Stimulated activated CD4-positive, alpha-beta T cell treated with anti-CD3 and anti-CD28 coated beads, Interleukin-4, amount 100 ng/mL, for 48 hours (primary cell): ENCODE measurements around the gene TACR1.
A peak's percentile ranks its signal among the peaks of the same experiment; 100 is the strongest.
"Not testable (repeated sequence)": the region's sequence is repeated elsewhere in the genome, so short reads cannot be mapped to it uniquely, and the experiment has no call there.

Source experiments
- DNase-seq, 2 donors: peaks; one replicate each; pipeline ENCODE4 v3.0.0-alpha.2; 2020; ENCODE audit warnings: low read depth in 2 of 2

The TACR1 gene

GRCh38 chr2:75089471-75089870 lies 109.8 kb downstream of the TACR1 start:
- DNase-seq, result no peak

GRCh38 chr2:75088791-75089190 lies 110.5 kb downstream of the TACR1 start:
- no peak for DNase-seq

GRCh38 chr2:75087736-75088135 lies 111.6 kb downstream of the TACR1 start:
- no peak for DNase-seq

- DNase-seq, result no peak
These were observed 119.7 kb downstream of the TACR1 start for GRCh38 chr2:75079575-75079974.

DNA sequence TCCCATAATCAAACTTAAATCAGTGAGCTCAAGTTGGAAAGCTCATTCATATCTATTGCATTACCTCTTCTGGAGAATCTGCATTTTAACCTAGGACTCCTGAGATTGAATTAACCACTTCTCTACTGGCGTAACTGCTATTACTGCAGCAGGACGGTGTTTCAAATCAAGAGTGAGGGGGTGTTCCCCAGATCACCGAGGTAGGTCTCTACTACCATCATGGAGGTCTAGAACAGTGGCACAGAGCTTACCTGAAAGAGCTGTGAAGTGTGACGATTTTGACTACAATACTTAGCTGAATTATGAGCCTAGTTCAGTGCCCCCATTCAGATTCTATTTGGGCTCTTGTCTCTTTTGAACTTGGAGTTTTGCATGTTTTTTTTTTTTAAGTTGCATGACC lies 121.4 kb downstream of the TACR1 start:
- DNase-seq, result no peak

DNA sequence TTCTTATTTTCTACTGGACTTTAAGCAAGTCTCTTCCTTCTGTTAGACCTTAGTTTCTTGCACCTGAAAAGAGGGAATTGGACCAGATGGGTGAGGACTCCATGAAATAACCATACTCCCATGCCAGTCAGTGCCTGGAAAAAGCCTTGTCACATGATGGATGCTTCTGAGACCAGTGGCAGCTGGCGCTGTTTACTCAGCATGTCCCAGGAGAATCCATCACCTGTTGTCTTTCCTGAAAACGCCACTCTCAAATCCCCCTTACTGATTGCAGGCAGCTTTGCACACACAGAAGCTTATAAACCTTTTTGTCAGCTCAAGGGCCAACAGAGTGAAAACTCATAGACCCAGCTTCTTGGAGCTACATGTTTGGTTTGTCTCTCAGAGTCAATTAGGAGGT lies 123.2 kb downstream of the TACR1 start:
- DNase-seq, result no peak

GRCh38 chr2:75074708-75075107 lies 124.6 kb downstream of the TACR1 start:
- DNase-seq, result no peak

- DNase-seq, result no peak
These were observed 125.1 kb downstream of the TACR1 start for GRCh38 chr2:75074228-75074627.

- DNase-seq, result no peak
These were observed 127.6 kb downstream of the TACR1 start for GRCh38 chr2:75071766-75072165.

DNA sequence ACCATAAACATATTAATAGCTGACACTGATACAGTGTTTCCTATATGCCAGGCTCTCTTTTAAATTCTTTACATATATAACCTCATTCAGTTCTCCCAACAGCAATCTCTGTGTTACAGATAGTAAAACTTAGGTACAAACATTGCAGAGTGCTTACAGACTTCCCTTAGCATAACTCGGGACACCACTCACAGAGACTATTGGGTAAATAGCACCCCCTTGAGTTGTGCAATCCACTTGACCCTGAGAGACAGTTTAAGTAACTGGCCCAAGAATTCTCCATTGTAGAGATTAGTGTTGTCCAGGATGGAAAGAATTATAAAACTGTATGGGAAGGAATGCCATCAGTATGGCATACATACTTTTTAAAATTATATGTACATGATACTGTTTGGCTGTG lies 130.8 kb downstream of the TACR1 start:
- no peak for DNase-seq

DNA sequence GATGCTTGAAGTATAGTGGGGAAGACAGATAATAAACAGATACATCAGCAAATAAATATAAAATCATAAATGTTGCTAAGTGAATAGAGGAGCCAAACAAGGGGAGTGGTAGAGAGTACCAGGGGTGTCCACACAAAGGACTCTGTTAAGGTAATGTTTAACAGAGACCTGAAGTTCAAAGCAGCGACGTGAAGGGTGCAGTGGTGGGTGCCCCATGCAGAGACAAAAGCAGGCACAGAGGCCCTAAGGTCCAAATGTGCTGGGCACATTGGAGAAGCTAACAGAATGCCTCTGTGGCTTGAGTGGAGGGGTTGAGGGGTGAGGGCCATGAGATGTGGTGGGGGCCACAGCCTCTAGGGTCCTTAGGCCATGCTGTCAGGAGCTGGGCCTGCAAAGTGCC lies 131.8 kb downstream of the TACR1 start:
- no peak for DNase-seq

GRCh38 chr2:75066121-75066902 lies 133.0 kb downstream of the TACR1 start:
- no peak for DNase-seq

DNA sequence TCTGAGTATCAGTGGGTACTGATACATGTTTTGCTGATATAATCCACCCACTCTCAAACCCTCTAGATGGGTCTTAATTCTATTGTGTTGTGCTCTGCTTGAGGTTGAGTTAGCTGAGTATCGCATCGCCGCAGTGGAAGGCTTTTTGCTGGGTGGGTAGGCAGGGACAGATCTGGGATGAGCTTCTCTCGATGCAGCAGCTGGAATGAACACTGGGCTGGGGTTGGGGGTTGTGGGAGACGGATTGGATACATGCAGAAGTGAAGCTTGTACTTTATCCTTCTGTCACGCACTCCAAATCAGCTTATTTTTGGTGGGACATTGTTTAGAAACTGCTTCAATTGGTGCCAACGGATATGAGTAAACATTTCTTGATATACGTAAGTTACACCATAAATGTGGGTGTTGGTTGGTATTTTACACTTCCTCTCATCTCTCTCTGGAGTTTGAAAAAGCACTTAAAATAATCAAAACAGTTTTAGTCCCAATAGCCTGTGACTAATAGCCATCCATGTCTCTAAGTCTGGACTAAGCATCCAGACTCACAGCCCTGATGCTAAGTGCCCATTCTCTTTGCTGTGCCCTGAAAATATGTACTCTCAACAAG lies 133.8 kb downstream of the TACR1 start:
- no peak for DNase-seq

DNA sequence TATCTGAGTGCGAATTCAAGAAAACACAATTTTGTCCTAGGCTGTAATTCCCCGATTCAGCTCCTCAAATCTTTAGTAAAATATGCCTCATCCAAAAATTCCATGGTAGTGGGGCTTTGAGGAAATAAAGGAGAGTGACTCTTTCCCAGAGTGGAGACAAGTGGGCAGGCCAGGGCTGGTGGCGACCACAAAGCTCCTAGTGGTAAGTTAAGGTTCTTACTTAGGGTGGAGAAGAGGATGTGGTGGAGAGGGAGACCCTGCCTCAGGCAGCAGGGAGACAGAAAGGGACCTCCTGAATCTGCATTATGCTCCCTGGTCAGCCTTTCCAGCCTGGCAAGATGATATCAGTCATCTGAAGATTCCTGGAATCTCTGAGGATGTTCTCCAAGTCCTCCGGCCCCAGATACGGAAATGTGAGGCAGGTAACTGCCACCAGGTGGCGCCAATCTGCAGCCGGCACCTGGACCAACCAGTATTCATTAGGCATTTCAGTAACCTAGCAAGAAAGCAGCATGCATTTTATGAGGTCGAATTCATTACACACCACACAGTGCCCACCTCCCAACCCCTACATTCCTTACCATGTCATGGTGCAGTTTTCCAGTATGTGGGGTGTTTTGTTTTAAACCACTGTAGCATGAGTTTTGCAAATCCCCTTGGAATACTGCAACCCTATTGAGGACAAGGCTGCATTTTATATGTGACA lies 134.5 kb downstream of the TACR1 start:
- DNase-seq, result peak; percentile 20 to 50

DNA sequence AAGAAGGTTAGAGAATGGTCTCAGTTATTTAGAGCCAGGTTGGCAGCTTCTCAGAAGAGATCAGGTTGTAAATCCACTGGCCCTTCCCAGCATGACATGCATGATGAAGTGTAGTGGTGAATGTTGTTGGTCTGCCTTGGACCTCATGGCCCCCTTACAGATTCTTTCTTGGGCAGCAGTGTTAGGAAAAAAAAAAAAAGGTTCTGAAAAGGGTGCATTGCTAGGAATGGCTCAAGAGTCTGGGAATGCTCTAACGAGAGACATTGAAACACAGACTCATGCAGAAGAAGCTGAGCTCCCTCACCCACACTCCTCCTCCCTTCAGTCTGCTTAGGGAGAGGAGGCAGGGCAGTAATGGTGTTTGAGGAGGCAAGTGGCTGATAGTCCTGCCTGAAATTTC lies 135.4 kb downstream of the TACR1 start:
- no peak for DNase-seq

GRCh38 chr2:75058427-75058826 lies 140.9 kb downstream of the TACR1 start:
- DNase-seq, result no peak

- not testable (repeated sequence) for DNase-seq
These were observed 142.2 kb downstream of the TACR1 start for GRCh38 chr2:75057150-75057549.

GRCh38 chr2:75055820-75056675 lies 143.3 kb downstream of the TACR1 start:
- DNase-seq, result no peak

GRCh38 chr2:75055142-75055819 lies 144.0 kb downstream of the TACR1 start:
- DNase-seq, result no peak

GRCh38 chr2:75054296-75054695 lies 145.0 kb downstream of the TACR1 start:
- DNase-seq, result no peak

DNA sequence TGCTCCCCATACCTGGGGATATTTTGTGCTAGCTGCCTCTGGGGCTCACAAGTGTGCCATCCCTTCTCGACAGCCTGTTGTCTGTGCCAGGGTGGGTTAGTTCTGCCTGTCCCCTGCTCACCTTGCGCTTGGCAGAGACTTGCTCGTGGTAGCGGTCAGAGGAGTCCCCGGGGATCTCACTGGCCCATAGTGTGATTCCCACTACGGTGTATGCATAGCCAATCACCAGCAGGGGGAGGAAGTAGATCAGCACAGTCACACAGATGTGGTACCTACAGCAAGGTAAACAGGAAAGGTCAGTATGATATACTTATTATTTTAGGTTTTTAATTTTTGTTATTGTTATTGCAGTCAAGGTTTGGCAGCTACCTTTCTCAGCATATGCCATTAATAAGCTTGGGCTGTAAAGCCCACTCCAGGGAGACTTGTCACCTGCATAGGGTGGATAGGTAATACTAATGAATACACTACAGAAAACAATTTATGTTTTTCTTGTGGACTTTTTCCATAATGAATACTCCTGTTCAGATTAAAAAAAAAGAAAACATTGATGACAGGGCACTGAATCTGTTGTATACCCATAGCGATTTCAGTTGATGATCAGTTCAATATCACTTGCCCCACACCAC lies 145.7 kb downstream of the TACR1 start:
- peak in 1 of 2 donors; percentile 0 for DNase-seq
